Measurements from ENCODE around the gene UGGT1.

DNA sequence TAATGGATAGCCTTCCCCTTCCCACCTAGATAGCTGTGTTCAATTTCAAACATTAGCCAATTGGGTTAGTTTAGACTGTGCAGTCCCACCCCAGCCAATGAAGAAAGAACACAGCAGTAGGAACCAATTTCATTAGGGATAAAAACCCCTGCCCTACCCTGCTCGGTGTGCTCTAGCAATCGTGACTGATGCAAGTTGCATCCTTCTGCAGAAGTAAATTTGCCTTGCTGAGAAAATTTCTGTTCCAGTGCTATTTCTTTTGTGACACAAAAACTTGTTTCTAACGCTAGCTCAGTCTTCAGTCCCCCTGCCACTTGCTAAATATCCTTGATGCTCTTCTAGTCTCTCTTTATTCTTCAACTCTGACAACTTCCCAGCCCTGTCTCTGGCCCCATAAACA, 48.0 kb upstream of the UGGT1 start:
- TF ChIP-seq, protein P1, sequence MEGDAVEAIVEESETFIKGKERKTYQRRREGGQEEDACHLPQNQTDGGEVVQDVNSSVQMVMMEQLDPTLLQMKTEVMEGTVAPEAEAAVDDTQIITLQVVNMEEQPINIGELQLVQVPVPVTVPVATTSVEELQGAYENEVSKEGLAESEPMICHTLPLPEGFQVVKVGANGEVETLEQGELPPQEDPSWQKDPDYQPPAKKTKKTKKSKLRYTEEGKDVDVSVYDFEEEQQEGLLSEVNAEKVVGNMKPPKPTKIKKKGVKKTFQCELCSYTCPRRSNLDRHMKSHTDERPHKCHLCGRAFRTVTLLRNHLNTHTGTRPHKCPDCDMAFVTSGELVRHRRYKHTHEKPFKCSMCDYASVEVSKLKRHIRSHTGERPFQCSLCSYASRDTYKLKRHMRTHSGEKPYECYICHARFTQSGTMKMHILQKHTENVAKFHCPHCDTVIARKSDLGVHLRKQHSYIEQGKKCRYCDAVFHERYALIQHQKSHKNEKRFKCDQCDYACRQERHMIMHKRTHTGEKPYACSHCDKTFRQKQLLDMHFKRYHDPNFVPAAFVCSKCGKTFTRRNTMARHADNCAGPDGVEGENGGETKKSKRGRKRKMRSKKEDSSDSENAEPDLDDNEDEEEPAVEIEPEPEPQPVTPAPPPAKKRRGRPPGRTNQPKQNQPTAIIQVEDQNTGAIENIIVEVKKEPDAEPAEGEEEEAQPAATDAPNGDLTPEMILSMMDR (IDR thresholded peaks at IDR 0.05) = no peak
- no peak for TF ChIP-seq POLR2A (IDR thresholded peaks at IDR 0.05)

Data from lower leg skin (tissue), 3 donors.